Type B pancreatic cell (in vitro differentiated cells): Measurements from ENCODE around the gene KRT84. TPM values are rescaled to one million over a fixed set of nuclear protein-coding genes. Genes with fewer than 3 reads are reported as not detected.

Experiments used
- DNase-seq: peaks from one replicate; pipeline ENCODE4 v3.0.0; 2021; ENCODE audit warnings: mixed read lengths; ENCODE audit not compliant: unreplicated experiment; ENCODE audit errors: extremely low spot score
- H3K27ac Mint-ChIP-seq: 2 replicates; pipeline ENCODE4 v1.8.0; 2021; ENCODE audit warnings: mild to moderate bottlenecking, mixed read lengths
- H3K27me3 Mint-ChIP-seq: 2 replicates; pipeline ENCODE4 v1.8.0; 2021; ENCODE audit warnings: mixed read lengths
- H3K36me3 Mint-ChIP-seq: 2 replicates; pipeline ENCODE4 v1.8.0; 2021; ENCODE audit warnings: mixed read lengths
- H3K4me1 Mint-ChIP-seq: one replicate; pipeline ENCODE4 v1.8.0; 2021; ENCODE audit warnings: mixed read lengths; ENCODE audit not compliant: unreplicated experiment
- H3K4me3 Mint-ChIP-seq: 2 replicates; pipeline ENCODE4 v1.8.0; 2021; ENCODE audit warnings: mild to moderate bottlenecking, mixed read lengths
- H3K9me3 Mint-ChIP-seq: 2 replicates; pipeline ENCODE4 v1.8.0; 2021; ENCODE audit warnings: mixed read lengths
- CTCF ChIP-seq: fragments of 200-600 bp; sonication (generic); conservative IDR thresholded peaks from 2 replicates; pipeline ENCODE4 v1.5.0; 2021; ENCODE audit warnings: antibody characterized with exemption, mild to moderate bottlenecking
- total RNA-seq: library from RNA; stranded (reverse); gene quantifications from 2 replicates; pipeline ENCODE4 v1.2.1, GENCODE V29; 2021; ENCODE audit warnings: low replicate concordance

KRT84 gene
- total RNA-seq, 1 donor from 2014 or later, result not detected

DNA sequence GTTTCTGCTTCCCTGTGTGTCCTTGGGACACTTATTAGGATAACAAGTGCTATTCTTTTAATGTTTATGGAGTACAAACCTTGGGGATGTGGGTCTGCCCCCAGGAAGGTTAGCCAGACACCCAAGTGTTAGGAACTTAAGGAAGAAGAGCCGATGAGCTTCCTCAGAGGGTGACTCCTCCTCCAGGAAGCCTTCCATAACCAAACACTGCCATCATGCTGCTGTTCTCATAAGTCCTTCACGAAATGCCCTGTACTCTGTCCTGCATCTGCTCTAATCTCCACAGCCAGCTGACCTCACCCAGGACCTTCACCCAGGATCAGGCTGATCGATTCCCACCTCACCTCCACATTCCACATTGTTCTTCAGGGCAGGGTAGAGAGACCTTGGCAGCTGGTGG, 16.9 kb downstream of the KRT84 start:
- H3K27ac Mint-ChIP-seq, result no peak overlapping the region
- no peaks in the 10 kb centered on the region for H3K36me3 Mint-ChIP-seq
- no peak overlapping the region for H3K4me3 Mint-ChIP-seq
- no peak for DNase-seq
- H3K9me3 Mint-ChIP-seq, result no peaks in the 10 kb centered on the region
- peaks cover 12% of the 10 kb centered on the region for H3K4me1 Mint-ChIP-seq
- TF ChIP-seq CTCF, result no peak
- H3K27me3 Mint-ChIP-seq, result peaks cover 31% of the 10 kb centered on the region

DNA sequence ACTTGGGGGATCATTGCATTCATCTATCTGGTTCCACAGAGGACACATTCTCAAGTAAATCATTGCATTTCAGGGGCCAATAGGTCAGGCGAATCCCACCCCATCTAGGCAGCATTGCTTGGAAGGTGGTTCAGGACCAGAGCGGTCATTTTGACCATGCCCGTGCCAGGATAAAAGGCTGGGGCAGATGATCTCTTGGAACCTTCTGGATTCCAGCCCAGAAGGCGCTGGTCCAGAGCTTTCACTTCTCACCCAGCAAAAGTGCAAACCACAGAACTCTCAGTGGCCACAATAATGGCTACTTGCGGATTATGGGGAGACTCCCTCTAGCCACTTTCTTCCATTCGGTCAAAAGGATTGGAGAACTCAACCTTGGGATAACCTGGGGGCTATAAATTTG, 17.6 kb downstream of the KRT84 start:
- TF ChIP-seq CTCF, result no peak
- Mint-ChIP-seq H3K4me3 (no peak overlapping the region), H3K27me3 (peaks cover 31% of the 10 kb centered on the region), H3K27ac (no peak overlapping the region), H3K9me3 (no peaks in the 10 kb centered on the region), H3K36me3 (no peaks in the 10 kb centered on the region), H3K4me1 (peaks cover 11% of the 10 kb centered on the region)
- DNase-seq, result no peak

DNA sequence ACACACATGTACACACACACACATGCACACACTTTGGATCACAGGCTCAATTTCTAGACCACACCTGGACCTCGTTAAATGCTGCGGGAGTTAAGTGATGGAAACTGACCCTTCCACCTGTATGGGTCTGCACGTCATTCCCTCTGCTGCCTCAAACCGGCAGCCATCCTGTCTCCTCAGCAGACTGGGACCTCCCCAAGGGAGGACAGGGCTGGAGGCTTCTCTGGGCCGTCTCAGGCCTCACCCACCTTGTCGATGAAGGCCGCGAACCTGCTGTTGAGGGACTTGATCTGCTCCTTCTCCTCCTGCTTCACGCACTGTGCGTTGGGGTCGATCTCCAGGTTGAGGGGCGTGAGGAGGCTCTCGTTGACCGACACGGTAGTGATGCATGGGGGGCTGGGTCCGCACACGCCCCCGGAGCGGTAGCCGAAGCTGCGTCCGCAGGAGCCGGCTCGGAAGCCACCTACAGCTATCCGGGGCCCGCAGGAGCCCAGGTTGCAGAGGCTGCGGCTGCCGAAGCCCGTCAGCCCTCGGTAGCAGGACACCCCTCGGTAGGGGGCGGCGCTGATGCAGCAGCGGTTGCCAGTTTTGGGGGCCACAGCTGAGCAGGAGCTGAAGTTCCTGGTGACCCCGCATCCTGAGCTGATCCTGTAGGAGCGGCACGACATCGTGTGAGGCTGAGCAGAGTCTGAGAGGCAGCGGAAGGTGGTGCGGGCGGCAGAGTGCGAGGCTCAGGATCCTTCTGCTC, 18.5 kb downstream of the KRT84 start, which contains the start of gene KRT85:
TSS of gene KRT85 (minus strand) at position 744 of the 748 bp plus-strand sequence. CDS start at position 668, 76 bp downstream.
- no peak for DNase-seq
- H3K4me3 Mint-ChIP-seq, result no peak within 1 kb of the TSS
- TF ChIP-seq CTCF, result no peak
- H3K27ac Mint-ChIP-seq, result no peak within 1 kb of the TSS
- H3K27me3 Mint-ChIP-seq, result peaks cover 31% of the 10 kb centered on the region
- H3K9me3 Mint-ChIP-seq, result no peaks in the 10 kb centered on the region
- peaks cover 7% of the 10 kb centered on the region for H3K4me1 Mint-ChIP-seq
- no peaks in the 10 kb centered on the region for H3K36me3 Mint-ChIP-seq

- Mint-ChIP-seq H3K27me3 (peaks cover 26% of the 10 kb centered on the region), H3K9me3 (no peaks in the 10 kb centered on the region), H3K4me1 (no peaks in the 10 kb centered on the region), H3K36me3 (no peaks in the 10 kb centered on the region), H3K27ac (no peak overlapping the region), H3K4me3 (no peak overlapping the region)
- DNase-seq, result no peak
- no peak for TF ChIP-seq CTCF
Measured at GRCh38 chr12:52364901-52365489, 20.5 kb downstream of the KRT84 start.

DNA sequence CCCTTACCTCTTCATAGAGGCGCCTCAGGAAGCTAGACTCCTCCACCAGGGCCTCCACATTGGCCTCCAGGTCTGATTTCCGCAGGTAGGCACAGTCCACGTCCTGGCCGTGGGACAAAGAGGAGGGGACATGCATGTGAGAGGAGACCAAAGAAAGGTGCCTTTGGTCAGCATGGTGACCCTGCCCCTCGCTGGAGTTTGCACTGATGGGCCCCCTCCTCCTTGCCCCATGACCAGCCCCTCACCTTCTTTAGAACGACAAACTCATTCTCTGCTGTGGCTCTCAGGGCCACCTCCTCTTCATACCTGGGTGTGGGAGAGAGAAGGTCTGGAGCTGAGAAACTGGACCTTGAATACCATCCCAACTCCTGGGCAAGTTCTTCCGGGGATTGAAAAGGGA, 21.4 kb downstream of the KRT84 start:
- no peaks in the 10 kb centered on the region for H3K36me3 Mint-ChIP-seq
- no peak overlapping the region for H3K4me3 Mint-ChIP-seq
- H3K9me3 Mint-ChIP-seq, result no peaks in the 10 kb centered on the region
- no peak for DNase-seq
- H3K27ac Mint-ChIP-seq, result no peak overlapping the region
- no peak for TF ChIP-seq CTCF
- H3K27me3 Mint-ChIP-seq, result peaks cover 26% of the 10 kb centered on the region
- no peaks in the 10 kb centered on the region for H3K4me1 Mint-ChIP-seq
